HepG2 (cell line): ENCODE measurements around the gene UBE2M. TPM values are rescaled to one million over a fixed set of nuclear protein-coding genes. Genes with fewer than 3 reads are reported as not detected.
A peak's percentile ranks its signal among the peaks of the same experiment; 100 is the strongest.

Source experiments
- CSRNP2 ChIP-seq: sonication (generic); formaldehyde crosslinking; conservative IDR thresholded peaks from 2 replicates; pipeline ENCODE4 v1.8.0; 2022; ENCODE audit warnings: low read depth, missing genetic modification reagents
- FOXC1 ChIP-seq: sonication (generic); formaldehyde crosslinking; IDR thresholded peaks from 2 replicates; pipeline ENCODE4 v1.8.0; 2022; ENCODE audit warnings: mild to moderate bottlenecking, missing genetic modification reagents, borderline replicate concordance
- GABPA ChIP-seq, 2 experiments: IDR thresholded peaks; 2 replicates each; pipeline ENCODE4 v1.6.1; 2011 to 2016; ENCODE audit warnings: low read depth in 2 of 2, low read length in 1 of 2, missing biosample characterization in 1 of 2, missing genetic modification characterization in 1 of 2
- HDAC1 ChIP-seq: sonication (generic); formaldehyde crosslinking; IDR thresholded peaks from 2 replicates; pipeline ENCODE4 v1.5.1; 2020; ENCODE audit warnings: mild to moderate bottlenecking, missing genetic modification reagents
- RBM39 ChIP-seq: fragments of 200-400 bp; formaldehyde crosslinking; IDR thresholded peaks from one replicate; pipeline ENCODE4 v1.6.1; 2018; ENCODE audit warnings: antibody characterized with exemption, mild to moderate bottlenecking, low read depth, low read length; ENCODE audit not compliant: poor library complexity, severe bottlenecking
- TARDBP ChIP-seq: sonication (generic); formaldehyde crosslinking; IDR thresholded peaks from 2 replicates; pipeline ENCODE4 v1.8.0; 2022; ENCODE audit warnings: mild to moderate bottlenecking, missing genetic modification reagents
- WIZ ChIP-seq: sonication (generic); formaldehyde crosslinking; IDR thresholded peaks from 2 replicates; pipeline ENCODE4 v1.5.1; 2020; ENCODE audit warnings: mild to moderate bottlenecking, missing genetic modification reagents
- ZBTB34 ChIP-seq: sonication (generic); formaldehyde crosslinking; IDR thresholded peaks from 2 replicates; pipeline ENCODE4 v1.8.0; 2022; ENCODE audit warnings: mild to moderate bottlenecking, missing genetic modification reagents
- ZBTB4 ChIP-seq: sonication (generic); formaldehyde crosslinking; IDR thresholded peaks from 2 replicates; pipeline ENCODE4 v1.4.0; 2020; ENCODE audit warnings: missing genetic modification reagents, mild to moderate bottlenecking, borderline replicate concordance
- ZNF280D ChIP-seq: sonication (generic); formaldehyde crosslinking; IDR thresholded peaks from 2 replicates; pipeline ENCODE4 v1.5.1; 2020; ENCODE audit warnings: mild to moderate bottlenecking, missing genetic modification reagents
- ZNF784 ChIP-seq: sonication (generic); formaldehyde crosslinking; IDR thresholded peaks from 2 replicates; pipeline ENCODE4 v1.5.1; 2020; ENCODE audit warnings: missing genetic modification reagents, mild to moderate bottlenecking, borderline replicate concordance
- ZNF816 ChIP-seq: sonication (generic); formaldehyde crosslinking; IDR thresholded peaks from 2 replicates; pipeline ENCODE4 v1.8.0; 2022; ENCODE audit warnings: missing genetic modification reagents, mild to moderate bottlenecking, borderline replicate concordance
- polyA plus RNA-seq, 8 experiments: library from polyadenylated mRNA; depleted of rRNA in 3 of 8; stranded (reverse) in 7 of 8; unstranded in 1 of 8; fragments of >200 nt; fragmentation: Illumina TruSeq in 4 of 8; extraction: Trizol in 4 of 8; gene quantifications; 2 replicates each; pipeline versions ENCODE4 v1.2.1 to v1.2.3, GENCODE V29; 2011 to 2016; ENCODE audit warnings: low read depth in 4 of 8, missing spikeins in 1 of 8, mixed read lengths in 1 of 8; ENCODE audit not compliant: insufficient read depth in 1 of 8
- total RNA-seq, 5 experiments: library from RNA; depleted of rRNA; stranded (reverse); fragments of >200 nt; fragmentation: Illumina TruSeq; extraction: Trizol; gene quantifications; 2 replicates each; pipeline ENCODE4 v1.2.3, GENCODE V29; 2016; ENCODE audit warnings: low read depth in 1 of 5

The UBE2M gene
- total and polyA plus RNA-seq, 2 of the 13 experiments (the other 11 are each of a cell fraction or from before 2014, with no cell fraction given), result 36.2 to 50.3 TPM

GRCh38 chr19:58572026-58572817 lies 13.8 kb upstream of the UBE2M start (continued):
- TF ChIP-seq ZNF280D, result 0 out of 2 replicates have a peak, but pooled peaks have one; percentile 47
- peak; percentile 38; the same call in 1 of the 2 replicates for TF ChIP-seq ZNF784 (CRISPR knock-in tag)
- no peak for TF ChIP-seq CSRNP2
- TF ChIP-seq ZBTB34 (CRISPR knock-in tag), result no peak
- TF ChIP-seq ZNF816 (CRISPR knock-in tag), result peak; percentile 65; the same call in 1 of the 2 replicates
- TF ChIP-seq WIZ (CRISPR knock-in tag), result peak; percentile 52; the same call in 1 of the 2 replicates
- TF ChIP-seq RBM39, result peak; percentile 1
- no peak; the same call in 1 of the 2 replicates for TF ChIP-seq FOXC1
- no peak for TF ChIP-seq GABPA (IDR thresholded peaks at IDR 0.05; ENCODE audit: low read depth, low read length)
- TF ChIP-seq GABPA (CRISPR knock-in tag; IDR thresholded peaks at IDR 0.05; ENCODE audit: low read depth), result peak; percentile 92
- 0 out of 2 replicates have a peak, but pooled peaks have one; percentile 20 for TF ChIP-seq HDAC1
- 0 out of 2 replicates have a peak, but pooled peaks have one; percentile 29 for TF ChIP-seq TARDBP (CRISPR knock-in tag)
- TF ChIP-seq ZBTB4 (CRISPR knock-in tag), result 0 out of 2 replicates have a peak, but pooled peaks have one; percentile 6
